ENCODE results near the gene KRT79.
"Not testable (repeated sequence)": the region's sequence is repeated elsewhere in the genome, so short reads cannot be mapped to it uniquely, and the experiment has no call there.

DNA sequence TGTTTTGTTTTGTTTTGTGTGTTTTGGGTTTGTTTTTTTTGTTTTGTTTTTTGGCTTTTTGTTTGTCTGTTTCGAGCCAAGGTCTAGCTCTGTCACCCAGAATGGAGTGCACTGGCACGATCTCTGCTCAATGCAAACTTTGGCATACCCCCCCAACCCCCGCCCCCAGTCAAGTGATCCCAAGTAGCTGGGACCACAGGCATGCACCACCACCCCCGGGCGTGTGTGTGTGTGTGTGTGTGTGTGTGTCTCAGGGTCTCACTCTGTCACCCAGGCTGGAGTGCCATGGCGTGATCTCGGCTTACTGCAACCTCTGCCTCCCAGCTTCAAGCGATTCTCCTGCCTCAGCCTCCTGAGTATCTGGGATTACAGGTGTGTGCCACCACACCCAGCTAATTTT is 46.4 kb upstream of the KRT79 start:
- TF ChIP-seq, protein P1, sequence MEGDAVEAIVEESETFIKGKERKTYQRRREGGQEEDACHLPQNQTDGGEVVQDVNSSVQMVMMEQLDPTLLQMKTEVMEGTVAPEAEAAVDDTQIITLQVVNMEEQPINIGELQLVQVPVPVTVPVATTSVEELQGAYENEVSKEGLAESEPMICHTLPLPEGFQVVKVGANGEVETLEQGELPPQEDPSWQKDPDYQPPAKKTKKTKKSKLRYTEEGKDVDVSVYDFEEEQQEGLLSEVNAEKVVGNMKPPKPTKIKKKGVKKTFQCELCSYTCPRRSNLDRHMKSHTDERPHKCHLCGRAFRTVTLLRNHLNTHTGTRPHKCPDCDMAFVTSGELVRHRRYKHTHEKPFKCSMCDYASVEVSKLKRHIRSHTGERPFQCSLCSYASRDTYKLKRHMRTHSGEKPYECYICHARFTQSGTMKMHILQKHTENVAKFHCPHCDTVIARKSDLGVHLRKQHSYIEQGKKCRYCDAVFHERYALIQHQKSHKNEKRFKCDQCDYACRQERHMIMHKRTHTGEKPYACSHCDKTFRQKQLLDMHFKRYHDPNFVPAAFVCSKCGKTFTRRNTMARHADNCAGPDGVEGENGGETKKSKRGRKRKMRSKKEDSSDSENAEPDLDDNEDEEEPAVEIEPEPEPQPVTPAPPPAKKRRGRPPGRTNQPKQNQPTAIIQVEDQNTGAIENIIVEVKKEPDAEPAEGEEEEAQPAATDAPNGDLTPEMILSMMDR (IDR thresholded peaks at IDR 0.05) = not testable (repeated sequence)
- not testable (repeated sequence) for TF ChIP-seq POLR2A (IDR thresholded peaks at IDR 0.05)
